Measurements from ENCODE around the gene USP48.

USP48 gene

DNA sequence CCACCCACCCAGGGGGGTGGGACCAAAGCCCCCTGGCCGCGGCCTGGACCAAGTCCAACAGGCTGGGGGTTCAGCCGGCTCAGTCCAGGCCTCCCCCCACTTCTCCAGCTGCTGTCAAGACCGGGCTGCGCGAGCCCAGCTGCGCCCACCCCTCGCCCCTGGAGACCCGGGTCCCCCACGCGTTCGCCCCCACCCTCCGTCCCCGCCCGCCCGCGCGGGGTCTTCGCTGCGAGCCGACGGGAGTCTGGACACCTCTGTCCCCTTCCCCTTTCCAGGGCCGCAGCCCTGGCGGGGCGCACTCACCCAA is 114.0 kb downstream of the USP48 start:
- DNase-seq (ENCODE audit: low spot score), result no peak
- no peak for TF ChIP-seq CTCF (IDR thresholded peaks at IDR 0.05; ENCODE audit: extremely low read depth, insufficient read depth, missing control alignments)
- in situ Hi-C loops (cut with MboI; ENCODE audit: low pct_unique_long_range_greater_than_20kb, low sequenced_read_pairs, unreplicated experiment), result no loop called here

DNA sequence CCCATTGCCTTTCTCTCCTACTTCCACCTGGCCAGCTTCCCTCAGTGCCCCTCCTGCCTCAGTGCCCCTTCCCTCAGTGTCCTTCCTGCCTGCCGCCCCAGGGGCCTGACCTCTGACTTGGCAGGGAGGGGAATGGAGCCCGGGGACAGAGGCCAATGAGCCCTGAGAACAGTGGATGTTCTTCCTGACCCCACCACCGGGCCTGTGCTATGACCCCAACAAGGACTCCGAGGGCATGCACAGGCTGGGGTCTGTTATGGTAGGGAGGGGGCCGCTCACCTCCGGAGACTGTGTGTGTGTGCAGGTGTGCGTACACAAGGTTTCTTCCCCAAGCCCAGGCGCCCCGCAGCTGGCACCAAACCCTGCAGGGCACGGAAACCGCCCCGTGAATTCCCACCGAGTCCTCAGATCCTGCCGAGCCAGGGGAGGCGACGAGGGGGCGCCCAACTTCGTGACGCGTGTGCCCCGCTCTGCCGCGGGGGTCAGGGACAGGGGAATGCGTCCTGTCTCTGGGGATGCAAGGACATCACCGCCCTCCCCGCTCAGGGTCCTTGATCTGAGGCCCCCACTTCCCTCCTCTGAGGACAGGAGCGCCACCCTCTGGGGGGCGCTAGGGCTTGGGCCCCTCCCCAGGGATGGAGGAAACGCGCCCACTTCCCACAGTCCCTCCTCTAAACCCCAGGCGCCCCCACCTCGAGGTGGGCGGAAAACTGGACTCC is 114.6 kb downstream of the USP48 start:
- TF ChIP-seq CTCF (IDR thresholded peaks at IDR 0.05; ENCODE audit: extremely low read depth, insufficient read depth, missing control alignments), result peak; percentile 19
- in situ Hi-C loops (cut with MboI; ENCODE audit: low pct_unique_long_range_greater_than_20kb, low sequenced_read_pairs, unreplicated experiment), result no loop called here
- DNase-seq (ENCODE audit: low spot score), result peak; percentile 31

DNA sequence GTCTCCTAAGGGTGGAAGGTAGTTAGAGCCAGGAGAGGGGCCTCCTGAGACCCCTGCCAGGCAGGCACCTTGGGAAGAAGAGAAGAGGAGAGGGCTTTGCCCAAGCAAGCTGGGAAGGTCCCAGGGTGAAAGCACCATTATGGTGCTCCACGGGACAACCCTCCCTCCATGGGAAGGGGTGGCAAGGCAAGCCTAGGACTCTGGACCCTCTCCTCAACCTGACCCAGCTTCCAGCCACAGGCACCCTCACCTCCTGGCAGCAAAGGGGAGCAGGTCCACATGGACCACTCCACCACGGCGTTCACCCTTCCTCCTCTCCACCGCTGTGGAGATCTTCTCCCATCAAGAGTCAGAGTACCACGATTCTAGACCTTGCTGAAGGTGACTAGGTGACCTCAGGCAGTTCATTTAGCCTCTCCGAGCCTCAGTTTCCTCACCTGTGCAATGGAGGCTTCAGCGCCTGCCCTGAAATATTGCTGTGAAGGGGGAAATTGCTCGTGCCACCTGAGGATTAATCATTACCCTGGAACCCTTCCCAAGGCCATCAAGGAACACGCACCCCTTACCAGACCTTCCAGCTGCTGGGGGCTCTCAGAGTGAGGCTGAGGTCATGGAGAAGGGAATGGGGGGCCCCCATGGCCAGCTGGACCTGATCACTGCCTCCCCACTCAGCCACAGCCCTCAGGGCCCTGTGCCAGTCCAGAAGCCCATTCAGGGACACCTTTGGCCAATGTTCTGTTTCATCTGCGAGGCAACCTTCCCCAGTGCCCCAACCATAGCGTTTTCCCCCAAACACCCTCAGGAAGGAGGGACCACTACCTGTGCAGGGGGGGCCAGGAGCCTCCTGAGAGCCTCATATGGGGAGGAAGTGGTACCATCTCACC is 115.4 kb downstream of the USP48 start:
- in situ Hi-C loops (cut with MboI; ENCODE audit: low pct_unique_long_range_greater_than_20kb, low sequenced_read_pairs, unreplicated experiment), result no loop called here
- no peak for DNase-seq (ENCODE audit: low spot score)
- no peak for TF ChIP-seq CTCF (IDR thresholded peaks at IDR 0.05; ENCODE audit: extremely low read depth, insufficient read depth, missing control alignments)

DNA sequence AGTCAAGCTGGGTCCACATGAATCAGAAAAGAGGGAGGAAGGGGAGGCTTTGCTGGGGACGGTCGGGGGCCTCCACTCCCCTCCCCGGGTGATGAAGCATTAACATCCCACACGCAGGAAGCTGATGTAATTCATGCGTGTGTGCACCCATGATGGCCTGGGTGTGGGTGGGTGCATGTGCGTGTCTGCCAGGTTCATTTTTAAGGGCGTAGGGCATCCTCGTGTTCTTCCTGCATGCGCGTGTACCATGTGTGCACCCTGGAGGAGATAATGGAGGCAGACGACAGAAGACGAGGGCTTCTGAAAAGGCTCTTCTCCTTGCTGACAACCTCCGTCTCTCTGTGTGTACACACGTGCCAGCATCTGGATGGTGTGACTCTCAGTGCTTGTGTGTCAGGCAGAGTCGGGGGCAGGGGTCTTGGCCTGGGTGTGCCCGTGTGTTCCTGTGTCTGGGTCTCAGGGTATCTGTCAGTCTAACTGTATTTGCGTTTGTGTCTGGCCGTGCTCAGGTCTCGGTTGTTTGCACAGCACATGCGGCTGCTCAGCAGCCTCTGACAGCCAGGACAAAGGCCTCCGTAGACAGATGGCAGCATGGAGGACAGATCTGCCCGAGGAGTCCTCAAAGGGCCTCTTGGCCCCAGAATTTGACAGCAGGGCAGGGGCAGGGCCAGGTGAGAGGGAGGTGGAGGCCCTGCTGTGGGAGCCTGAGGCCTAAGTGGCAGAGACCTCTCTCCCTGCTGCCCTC is 116.2 kb downstream of the USP48 start:
- TF ChIP-seq CTCF (IDR thresholded peaks at IDR 0.05; ENCODE audit: extremely low read depth, insufficient read depth, missing control alignments), result no peak
- in situ Hi-C loops (cut with MboI; ENCODE audit: low pct_unique_long_range_greater_than_20kb, low sequenced_read_pairs, unreplicated experiment), result no loop called here
- DNase-seq (ENCODE audit: low spot score), result no peak

DNA sequence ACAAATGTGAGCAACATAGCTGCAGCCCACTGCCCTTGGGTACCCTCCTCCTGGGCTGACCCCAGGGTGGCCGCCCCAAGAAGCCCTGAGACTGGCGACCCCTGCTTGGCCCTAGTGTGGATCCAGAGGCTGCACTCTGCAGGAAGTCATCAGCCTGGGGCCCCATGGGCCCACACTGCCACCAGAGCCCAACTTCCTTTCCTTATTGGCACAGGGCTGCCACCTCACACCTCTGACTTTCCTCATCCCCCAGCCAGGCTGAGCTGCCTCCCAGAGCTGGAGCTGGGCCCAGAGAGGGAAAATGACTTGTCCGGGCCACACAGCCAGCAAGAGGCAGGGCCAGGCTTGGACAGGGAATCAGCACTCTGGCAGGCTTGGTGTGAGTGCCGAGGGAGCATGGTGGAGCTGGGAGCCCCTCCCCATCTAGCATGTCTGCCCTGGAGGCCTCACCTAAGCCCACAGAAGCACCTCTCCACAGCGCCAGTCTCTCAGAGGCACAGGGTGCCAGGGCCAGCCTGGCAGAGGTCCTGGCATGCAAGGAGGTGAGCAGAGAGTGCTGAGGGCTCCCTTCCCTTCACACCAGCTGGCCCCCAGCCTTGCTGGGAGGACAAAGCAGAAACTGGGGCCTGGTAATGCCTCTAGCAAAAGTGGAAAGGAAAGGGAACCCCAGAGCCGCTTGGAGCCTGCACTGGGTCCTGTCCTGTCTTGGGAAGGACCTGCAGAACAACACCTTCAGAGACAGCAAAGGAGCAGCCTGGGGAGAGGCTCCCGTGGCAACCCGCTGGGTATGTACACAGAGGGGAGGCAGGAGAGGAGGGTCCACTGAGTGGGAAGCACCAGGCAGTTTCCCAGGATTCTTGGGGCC is 117.0 kb downstream of the USP48 start:
- no peak for DNase-seq (ENCODE audit: low spot score)
- in situ Hi-C loops (cut with MboI; ENCODE audit: low pct_unique_long_range_greater_than_20kb, low sequenced_read_pairs, unreplicated experiment), result no loop called here
- no peak for TF ChIP-seq CTCF (IDR thresholded peaks at IDR 0.05; ENCODE audit: extremely low read depth, insufficient read depth, missing control alignments)

All from GM13977 (cell line).